ENCODE measurements around the gene DPF1.

Gene DPF1

DNA sequence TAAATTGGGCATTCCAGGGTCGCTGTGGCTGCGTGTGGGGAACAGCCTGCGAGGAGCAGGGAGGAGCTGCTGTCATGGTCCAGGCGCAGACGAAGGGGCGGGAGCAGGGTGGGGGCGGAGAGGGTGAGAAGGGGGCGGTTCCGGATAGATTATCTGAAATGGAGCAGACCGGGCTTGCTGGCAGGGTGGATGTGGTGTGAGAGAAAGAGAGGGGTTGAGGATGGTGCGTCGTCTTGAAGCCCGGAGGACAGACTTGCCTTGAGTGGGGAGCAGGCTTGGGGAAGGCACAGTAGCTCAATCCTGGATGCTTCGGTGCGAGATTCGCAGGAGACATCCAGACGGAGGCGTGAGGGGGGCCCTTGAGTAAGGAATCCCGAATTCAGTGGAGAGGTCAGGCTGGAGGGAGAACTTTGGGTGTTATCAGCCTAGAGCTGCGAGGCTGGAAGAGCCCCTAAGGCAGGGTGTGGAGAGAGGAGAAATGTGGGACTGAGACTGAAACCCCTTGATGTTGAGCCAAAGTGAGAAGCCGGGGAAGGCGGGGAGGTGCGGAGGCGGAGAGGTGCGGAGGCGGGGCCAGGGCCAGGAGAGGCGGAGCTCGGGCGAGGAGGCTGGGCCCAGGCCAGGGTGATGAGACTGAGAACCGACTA is 40.6 kb downstream of the DPF1 start:
- in situ Hi-C loops (cut with HindIII; ENCODE audit: low pct_ligation_motif_present, low pct_unique_long_range_greater_than_20kb, low sequenced_read_pairs): no loop called here
- DNase-seq: no peak

DNA sequence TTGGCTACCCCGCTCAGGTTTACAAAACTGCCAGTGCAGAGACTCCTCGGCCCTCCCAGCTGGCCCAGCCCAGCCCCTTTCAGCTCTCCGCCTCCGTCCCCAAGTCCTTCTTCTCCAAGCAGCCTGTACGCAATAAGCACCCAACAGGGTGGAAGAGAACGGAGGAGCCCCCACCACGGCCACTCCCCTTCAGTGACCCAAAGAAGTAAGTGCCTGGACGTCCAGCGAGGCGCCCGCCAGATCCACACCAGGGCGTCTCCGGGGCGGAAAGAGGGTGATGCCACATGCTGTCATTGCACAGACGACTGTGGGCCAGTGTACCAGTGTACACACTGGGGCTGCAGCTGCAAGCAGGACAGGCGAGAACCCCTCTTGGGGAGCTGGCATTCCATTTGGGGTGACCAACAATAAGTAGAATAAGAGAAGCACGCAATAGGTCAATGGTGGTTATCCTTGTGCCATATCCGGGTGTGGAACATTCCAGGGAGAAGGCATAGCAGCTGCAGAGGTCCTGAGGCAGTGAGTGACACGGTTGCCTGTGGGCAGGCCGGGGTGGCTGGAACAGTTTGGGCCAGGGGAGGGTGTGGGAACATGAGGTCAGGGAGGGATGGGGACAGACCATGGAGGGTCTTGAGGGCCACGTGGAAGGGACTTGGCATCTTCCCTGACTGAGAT is 41.3 kb downstream of the DPF1 start:
- no peak for DNase-seq
- in situ Hi-C loops (cut with HindIII; ENCODE audit: low pct_ligation_motif_present, low pct_unique_long_range_greater_than_20kb, low sequenced_read_pairs): no loop called here

DNA sequence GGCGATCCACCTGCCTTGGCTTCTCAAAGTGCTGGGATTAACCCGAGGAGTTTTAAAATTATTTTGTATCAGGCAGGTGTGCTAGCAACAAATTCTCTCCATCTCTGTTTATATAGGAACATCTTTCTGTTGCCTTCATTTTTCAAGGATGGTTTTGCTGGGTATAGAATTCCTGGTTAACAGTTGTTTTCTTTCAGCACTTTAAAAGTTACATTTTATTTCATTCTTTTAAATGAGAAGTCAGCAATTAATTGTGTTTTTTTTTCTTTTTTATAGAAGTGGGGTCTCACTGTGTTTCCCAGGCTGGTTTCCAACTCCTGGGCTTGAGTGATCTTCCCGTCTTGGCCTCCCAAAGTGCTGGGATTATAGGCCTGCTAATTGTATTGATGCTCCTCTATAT is 44.0 kb downstream of the DPF1 start:
- no peak for DNase-seq
- in situ Hi-C loops (cut with HindIII; ENCODE audit: low pct_ligation_motif_present, low pct_unique_long_range_greater_than_20kb, low sequenced_read_pairs): no loop called here

DNA sequence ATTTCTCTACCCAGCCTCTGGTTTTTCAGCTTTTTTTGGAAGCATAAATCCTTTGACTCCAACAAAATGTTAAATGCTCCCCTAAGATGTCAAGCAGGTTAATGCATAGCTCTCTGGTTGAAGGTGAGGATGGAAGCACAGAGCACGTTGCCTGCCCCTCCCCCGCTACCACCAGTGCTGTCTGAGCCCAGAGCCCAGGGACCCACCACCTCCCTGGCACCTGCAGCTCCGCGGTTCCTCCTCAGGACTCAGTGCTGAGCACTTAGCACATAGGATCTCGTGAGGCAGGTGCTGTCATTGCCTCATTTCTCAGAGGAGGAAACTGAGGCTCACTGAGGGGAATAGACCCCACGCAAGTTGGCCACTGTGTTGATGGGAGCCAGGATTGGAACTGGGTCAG is 48.6 kb downstream of the DPF1 start:
- in situ Hi-C loops (cut with HindIII; ENCODE audit: low pct_ligation_motif_present, low pct_unique_long_range_greater_than_20kb, low sequenced_read_pairs): no loop called here
- DNase-seq: no peak

DNA sequence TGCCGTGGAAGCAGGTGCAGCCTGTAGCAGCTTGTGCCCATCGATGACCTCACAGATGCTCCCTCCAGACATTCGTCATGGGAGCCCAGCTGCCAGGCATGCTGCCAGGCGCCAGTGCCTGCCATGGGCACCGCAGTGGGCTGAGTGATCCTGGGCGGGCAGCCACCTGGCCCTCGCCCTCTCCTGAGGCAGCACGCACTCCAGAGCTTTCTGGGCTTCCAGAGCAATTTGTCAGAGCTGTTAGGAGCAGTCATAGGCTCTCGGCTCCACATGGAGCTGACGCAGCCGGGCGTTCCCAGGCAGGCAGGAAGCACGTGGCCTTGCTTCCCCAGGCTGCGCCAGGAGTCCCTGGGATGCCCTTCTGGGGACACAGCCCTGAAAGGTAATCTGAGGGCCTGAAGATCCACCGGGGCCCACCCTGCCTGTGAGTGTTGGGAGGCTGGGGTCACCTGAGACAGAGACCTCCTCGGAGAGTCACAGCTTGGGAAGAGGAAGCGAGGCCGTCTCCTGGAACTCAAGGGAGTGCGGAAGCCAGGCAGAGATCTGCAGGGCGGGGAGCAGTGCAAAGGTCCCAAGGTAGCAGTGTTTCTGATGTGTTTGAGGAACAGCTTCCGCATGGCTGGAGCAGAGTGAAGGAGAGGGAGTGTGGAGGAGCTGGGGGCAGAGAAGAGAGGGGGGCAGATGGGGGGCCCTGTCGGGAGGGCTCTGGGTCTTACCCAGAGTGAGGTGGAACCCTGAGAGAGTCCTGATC is 50.6 kb downstream of the DPF1 start:
- peak; percentile 82 for DNase-seq
- in situ Hi-C loops (cut with HindIII; ENCODE audit: low pct_ligation_motif_present, low pct_unique_long_range_greater_than_20kb, low sequenced_read_pairs): no loop called here

DNA sequence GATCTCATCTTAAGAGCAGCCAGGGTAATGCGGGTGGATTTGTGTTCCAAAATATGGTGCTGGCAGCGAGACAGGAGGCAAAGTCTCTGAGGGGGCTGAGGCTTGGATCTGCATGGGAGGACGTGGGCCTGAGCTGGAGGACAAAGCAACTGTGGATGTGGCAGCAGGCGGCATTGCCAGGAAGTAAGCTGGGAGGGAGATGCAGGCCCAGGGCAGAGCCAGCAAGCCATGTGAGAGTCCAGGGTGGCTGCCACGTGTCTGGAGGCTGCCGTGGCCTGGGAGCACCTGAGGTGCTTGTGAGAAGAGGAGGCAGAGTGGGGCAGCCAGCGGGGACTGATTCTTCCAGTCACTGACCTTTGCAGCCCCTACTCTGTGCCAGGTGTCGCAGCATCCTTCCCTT is 52.0 kb downstream of the DPF1 start:
- in situ Hi-C loops (cut with HindIII; ENCODE audit: low pct_ligation_motif_present, low pct_unique_long_range_greater_than_20kb, low sequenced_read_pairs): no loop called here

DNA sequence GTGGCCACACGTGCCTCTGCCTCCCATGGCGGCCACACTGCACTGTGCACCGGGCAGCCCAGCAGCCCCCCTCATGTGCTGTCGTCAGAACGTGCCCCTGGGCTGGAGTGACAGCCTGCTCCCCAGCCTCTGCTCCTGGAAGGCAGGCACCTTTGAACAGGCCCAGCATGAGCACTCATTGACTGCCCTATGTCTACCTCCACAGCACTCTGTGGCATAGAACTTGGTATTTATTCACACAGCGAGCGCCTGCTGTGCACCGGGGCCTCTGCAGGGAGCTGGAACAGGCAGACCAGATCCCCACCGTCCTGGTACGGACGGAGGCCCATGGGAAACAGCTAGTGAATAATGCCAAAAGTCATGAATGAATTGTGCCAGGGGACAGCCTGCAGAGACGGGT is 53.7 kb downstream of the DPF1 start:
- no peak for DNase-seq
- in situ Hi-C loops (cut with HindIII; ENCODE audit: low pct_ligation_motif_present, low pct_unique_long_range_greater_than_20kb, low sequenced_read_pairs): no loop called here

More for the DNA sequence above, 52.0 kb downstream of the DPF1 start:
- no peak for DNase-seq

DNA sequence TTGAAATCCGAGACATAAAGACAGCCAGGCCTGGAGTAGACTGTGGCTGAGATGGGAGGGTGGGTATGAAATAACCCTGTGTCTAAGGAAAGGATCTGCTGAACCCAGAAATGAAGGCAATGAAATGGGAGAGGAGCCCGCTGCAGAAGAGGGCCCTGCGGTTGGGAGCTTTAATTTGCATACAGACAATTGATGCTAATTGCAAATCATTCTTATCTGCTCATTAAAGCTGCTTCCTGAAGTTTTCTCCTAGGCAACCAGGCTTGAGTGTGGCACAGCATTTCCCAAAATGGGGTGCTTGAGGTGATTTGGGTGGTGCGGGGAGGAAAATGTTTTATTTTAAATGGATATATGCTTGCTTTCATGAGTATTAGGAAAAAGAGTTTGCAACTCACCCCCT is 55.4 kb downstream of the DPF1 start:
- in situ Hi-C loops (cut with HindIII; ENCODE audit: low pct_ligation_motif_present, low pct_unique_long_range_greater_than_20kb, low sequenced_read_pairs): no loop called here
- DNase-seq: no peak

DNA sequence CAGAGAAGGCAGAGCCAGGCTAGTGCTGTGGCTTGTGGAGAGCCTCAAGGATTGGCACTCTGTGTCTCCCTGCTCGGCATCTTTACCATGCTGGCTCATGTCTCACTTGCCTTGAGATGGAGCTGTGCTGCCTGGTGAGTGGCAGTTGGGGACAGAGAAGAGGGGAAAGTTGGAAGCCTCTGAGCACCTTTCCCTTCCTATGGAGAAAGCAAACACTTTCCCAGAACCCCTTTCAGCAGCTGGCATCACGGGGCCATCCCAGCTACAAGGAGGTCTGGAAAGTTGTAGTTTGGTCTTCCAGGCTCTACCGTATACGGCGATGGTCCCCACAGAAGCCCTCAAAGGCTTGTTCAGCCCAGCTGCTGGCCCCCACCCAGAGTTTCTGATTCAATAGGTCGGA is 58.7 kb downstream of the DPF1 start:
- DNase-seq: no peak
- in situ Hi-C loops (cut with HindIII; ENCODE audit: low pct_ligation_motif_present, low pct_unique_long_range_greater_than_20kb, low sequenced_read_pairs): no loop called here

DNA sequence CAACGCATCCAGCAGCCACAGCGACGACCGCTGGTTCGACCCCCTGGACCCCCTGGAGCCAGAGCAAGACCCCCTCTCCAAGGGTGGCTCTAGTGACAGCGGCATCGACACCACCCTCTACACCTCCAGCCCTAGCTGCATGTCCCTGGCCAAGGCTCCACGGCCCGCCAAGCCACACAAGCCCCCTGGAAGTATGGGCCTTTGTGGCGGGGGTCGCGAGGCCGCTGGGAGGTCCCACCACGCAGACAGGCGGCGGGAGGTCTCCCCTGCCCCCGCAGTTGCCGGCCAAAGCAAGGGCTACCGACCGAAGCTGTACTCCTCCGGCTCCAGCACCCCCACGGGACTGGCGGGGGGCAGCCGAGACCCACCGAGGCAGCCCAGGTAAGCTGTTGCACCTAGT is 59.5 kb downstream of the DPF1 start:
- in situ Hi-C loops (cut with HindIII; ENCODE audit: low pct_ligation_motif_present, low pct_unique_long_range_greater_than_20kb, low sequenced_read_pairs): no loop called here
- DNase-seq: no peak

DNA sequence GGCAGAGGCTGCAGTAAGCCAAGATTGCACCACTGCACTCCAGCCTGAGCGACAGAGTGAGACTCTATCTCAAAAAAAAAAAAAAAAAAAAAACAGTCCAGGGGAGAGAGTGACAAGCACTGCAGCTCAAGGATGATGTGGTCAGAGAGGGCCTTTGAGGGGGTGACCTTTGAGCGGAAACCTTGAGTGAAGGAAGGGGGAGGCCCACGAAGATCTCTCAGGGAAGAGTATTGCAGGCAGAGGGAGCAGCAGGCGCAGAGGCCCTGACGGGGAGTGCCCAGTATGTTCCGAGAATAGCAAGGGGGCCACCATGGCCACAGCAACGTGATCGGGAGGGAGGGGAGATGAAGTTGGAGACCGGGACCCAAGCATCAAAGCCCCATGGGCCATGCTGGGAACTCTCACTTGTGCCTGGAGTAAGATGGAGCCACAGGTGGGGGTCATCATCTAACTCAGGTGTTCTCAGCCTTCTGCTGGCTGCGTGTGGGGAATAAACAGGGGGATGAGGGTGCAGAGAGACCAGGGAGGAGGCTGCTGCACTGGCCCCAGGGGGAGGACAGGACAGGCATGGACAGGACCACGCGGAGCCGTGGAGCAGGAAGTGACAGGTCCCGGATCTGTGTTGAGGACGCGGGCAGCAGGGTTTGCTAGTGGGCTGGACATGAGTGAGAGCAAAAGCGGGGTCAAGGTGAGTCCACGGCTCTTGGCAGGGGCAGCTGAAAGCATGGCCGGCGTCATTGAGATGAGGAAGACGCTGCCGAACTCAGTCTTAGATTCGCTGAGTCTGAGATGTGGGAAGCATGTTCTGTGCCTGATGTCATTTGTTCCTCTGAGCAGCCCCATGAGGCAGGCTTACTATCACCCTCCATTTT is 60.4 kb downstream of the DPF1 start:
- DNase-seq: no peak
- in situ Hi-C loops (cut with HindIII; ENCODE audit: low pct_ligation_motif_present, low pct_unique_long_range_greater_than_20kb, low sequenced_read_pairs): no loop called here

DNA sequence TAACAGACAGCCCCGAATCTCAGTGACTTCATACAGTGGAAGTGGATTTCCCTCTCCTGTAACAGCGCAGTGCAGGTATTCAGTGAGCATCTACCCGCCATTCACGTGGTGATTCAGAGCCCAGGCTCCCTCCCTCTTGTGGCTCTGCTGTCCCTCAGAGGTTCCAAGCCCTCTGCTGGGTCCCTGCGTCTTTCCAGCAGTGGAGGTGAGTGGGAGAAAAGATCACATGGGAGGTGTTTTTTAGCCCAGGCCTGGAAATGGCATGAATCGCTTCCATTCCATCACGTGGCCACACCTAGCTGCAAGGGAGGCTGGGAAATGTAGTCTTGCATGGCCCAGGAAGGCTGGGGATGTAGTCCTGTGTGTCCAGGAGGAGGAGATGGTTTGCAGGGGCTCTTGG is 61.4 kb downstream of the DPF1 start:
- in situ Hi-C loops (cut with HindIII; ENCODE audit: low pct_ligation_motif_present, low pct_unique_long_range_greater_than_20kb, low sequenced_read_pairs): no loop called here
- no peak for DNase-seq

DNA sequence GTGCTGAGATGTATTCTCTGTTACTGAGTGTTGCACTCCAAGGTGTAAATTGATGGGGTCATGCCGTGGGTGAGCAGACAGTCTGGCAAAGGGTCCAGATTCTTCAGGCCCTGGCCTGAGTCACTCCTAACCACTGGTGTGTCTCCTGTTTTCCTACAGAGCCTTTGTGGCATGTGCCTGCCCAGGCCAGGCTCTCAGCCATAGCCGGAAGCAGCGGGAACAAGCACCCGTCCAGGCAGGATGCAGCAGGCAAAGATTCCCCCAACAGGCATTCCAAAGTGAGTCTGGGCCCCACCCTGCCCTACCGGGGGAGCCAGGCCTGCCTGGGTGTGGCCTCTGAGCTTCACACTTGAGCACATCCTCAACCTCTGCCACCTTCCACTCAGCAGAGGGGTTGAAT is 61.9 kb downstream of the DPF1 start:
- DNase-seq: peak; percentile 71

More for the DNA sequence above, 61.9 kb downstream of the DPF1 start:
- in situ Hi-C loops (cut with HindIII; ENCODE audit: low pct_ligation_motif_present, low pct_unique_long_range_greater_than_20kb, low sequenced_read_pairs): no loop called here
